Mesothelial cell of epicardium (in vitro differentiated cells): ENCODE measurements around the gene SPATA24. TPM values are rescaled to one million over a fixed set of nuclear protein-coding genes. Genes with fewer than 3 reads are reported as not detected.
"Not testable (repeated sequence)": the region's sequence is repeated elsewhere in the genome, so short reads cannot be mapped to it uniquely, and the experiment has no call there.

Experiments
- DNase-seq, 2 experiments: peaks; one replicate each; pipeline ENCODE4 v3.0.0; 2021; ENCODE audit warnings: low spot score in 2 of 2; ENCODE audit not compliant: unreplicated experiment in 2 of 2
- H3K27ac Mint-ChIP-seq: 2 replicates; pipeline ENCODE4 v1.8.0; 2021; ENCODE audit warnings: mixed read lengths
- H3K27me3 Mint-ChIP-seq: 2 replicates; pipeline ENCODE4 v1.8.0; 2021; ENCODE audit warnings: low read depth, mixed read lengths
- H3K36me3 Mint-ChIP-seq: 2 replicates; pipeline ENCODE4 v1.8.0; 2021; ENCODE audit warnings: mixed read lengths
- H3K4me1 Mint-ChIP-seq: 2 replicates; pipeline ENCODE4 v1.8.0; 2021; ENCODE audit warnings: mixed read lengths
- H3K4me3 Mint-ChIP-seq: 2 replicates; pipeline ENCODE4 v1.8.0; 2021; ENCODE audit warnings: mild to moderate bottlenecking, moderate library complexity, mixed read lengths
- H3K9me3 Mint-ChIP-seq: 2 replicates; pipeline ENCODE4 v1.8.0; 2021; ENCODE audit warnings: mixed read lengths
- total RNA-seq: library from RNA; stranded (reverse); gene quantifications from 3 replicates; pipeline ENCODE4 v1.2.1, GENCODE V29; 2021
- TF ChIP-seq, protein P1 (sequence below): fragments of 200-600 bp; sonication (generic); IDR thresholded peaks from one replicate; pipeline ENCODE4 v1.5.0; 2021; ENCODE audit warnings: antibody characterized with exemption; ENCODE audit not compliant: unreplicated experiment

SPATA24 gene
- total RNA-seq, 1 donor from 2014 or later = 4.8 TPM

DNA sequence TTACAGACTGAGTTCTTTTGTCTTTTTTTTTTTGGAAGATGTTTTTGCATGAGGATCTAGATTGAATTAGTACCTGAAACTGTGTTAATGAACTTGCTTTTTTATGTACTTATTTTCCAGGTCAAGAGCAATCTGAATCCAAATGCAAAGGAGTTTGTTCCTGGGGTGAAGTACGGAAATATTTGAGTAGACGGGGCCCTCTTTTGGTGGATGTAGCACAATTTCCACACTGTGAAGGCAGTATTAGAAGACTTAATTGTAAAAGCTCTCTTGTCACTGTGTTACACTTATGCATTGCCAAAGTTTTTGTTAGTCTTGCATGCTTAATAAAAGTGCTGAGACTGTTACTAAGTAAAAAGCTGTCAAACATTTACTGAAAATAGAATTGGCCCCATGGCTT is 35.3 kb downstream of the SPATA24 start:
- DNase-seq = no peak
- no peaks in the 10 kb centered on the region for H3K9me3 Mint-ChIP-seq
- peaks cover 32% of the 10 kb centered on the region for H3K36me3 Mint-ChIP-seq
- H3K27ac Mint-ChIP-seq = peak overlapping the region; percentile 20
- TF ChIP-seq, protein P1, sequence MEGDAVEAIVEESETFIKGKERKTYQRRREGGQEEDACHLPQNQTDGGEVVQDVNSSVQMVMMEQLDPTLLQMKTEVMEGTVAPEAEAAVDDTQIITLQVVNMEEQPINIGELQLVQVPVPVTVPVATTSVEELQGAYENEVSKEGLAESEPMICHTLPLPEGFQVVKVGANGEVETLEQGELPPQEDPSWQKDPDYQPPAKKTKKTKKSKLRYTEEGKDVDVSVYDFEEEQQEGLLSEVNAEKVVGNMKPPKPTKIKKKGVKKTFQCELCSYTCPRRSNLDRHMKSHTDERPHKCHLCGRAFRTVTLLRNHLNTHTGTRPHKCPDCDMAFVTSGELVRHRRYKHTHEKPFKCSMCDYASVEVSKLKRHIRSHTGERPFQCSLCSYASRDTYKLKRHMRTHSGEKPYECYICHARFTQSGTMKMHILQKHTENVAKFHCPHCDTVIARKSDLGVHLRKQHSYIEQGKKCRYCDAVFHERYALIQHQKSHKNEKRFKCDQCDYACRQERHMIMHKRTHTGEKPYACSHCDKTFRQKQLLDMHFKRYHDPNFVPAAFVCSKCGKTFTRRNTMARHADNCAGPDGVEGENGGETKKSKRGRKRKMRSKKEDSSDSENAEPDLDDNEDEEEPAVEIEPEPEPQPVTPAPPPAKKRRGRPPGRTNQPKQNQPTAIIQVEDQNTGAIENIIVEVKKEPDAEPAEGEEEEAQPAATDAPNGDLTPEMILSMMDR = no peak
- peaks cover 2% of the 10 kb centered on the region for H3K4me1 Mint-ChIP-seq
- H3K27me3 Mint-ChIP-seq = no peaks in the 10 kb centered on the region
- no peak overlapping the region for H3K4me3 Mint-ChIP-seq

- TF ChIP-seq, protein P1 = no peak
- no peak for DNase-seq
- Mint-ChIP-seq H3K4me1 (peaks cover 2% of the 10 kb centered on the region), H3K27ac (peak overlapping the region; percentile 66), H3K27me3 (no peaks in the 10 kb centered on the region), H3K9me3 (no peaks in the 10 kb centered on the region), H3K36me3 (peaks cover 35% of the 10 kb centered on the region), H3K4me3 (no peak overlapping the region)
Measured at GRCh38 chr5:139364466-139364865, 39.4 kb downstream of the SPATA24 start.

GRCh38 chr5:139363937-139364336 is 40.0 kb downstream of the SPATA24 start:
- Mint-ChIP-seq H3K27ac (peak overlapping the region; percentile 66), H3K4me1 (peaks cover 2% of the 10 kb centered on the region), H3K9me3 (no peaks in the 10 kb centered on the region), H3K4me3 (no peak overlapping the region), H3K27me3 (no peaks in the 10 kb centered on the region), H3K36me3 (peaks cover 35% of the 10 kb centered on the region)
- no peak for DNase-seq
- TF ChIP-seq, protein P1 = no peak

DNA sequence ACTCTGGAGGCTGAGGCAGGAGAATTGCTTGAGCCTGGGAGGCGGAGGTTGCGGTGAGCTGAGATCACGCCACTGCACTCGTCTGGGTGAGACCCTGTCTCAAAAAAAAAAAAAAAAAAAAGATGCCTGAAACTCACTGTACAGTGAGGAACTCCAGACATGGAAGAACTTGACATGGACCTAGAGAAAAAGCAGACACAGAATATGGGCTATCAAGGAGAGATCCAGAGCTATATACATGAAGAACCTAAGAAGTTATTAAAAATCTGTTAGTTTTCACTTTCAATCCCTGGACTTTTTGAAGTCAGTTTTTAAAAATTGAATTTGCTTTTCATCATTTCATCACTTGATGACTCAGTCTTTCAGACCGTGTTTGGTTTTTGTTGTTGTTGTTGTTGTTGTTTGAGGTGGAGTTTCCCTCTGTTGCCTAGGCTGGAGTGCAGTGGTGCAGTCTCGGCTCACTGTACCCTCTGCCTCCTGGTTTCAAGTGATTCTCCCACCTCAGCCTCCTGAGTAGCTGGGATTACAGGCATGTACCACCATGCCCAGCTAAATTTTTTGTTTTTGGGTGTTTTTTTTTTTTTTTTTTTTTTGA is 42.0 kb downstream of the SPATA24 start:
- DNase-seq = no peak
- H3K4me1 Mint-ChIP-seq = peaks cover 2% of the 10 kb centered on the region
- H3K9me3 Mint-ChIP-seq = no peaks in the 10 kb centered on the region
- H3K36me3 Mint-ChIP-seq = peaks cover 42% of the 10 kb centered on the region
- TF ChIP-seq, protein P1 = no peak
- H3K27me3 Mint-ChIP-seq = no peaks in the 10 kb centered on the region
- H3K27ac Mint-ChIP-seq = no peak overlapping the region
- no peak overlapping the region for H3K4me3 Mint-ChIP-seq

DNA sequence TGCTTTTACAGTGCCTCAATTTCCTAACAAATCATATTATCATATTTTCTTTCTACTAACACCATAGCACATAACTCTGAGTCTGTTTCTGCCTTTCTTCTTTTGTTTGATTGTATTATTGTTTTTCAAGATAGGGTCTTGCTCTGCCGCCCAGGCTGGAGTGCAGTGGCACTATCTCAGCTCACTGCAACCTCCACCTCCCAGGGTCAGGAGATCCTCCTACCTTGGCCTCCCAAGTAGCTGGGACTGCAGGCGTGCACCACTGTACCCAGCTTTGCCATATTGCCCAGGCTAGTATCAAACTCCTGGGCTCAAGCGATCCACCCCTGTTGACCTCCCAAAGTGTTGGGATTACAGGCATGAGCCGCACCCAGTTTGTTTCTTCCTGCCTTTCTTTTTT is 43.5 kb downstream of the SPATA24 start:
- no peak overlapping the region for H3K4me3 Mint-ChIP-seq
- H3K27me3 Mint-ChIP-seq = no peaks in the 10 kb centered on the region
- no peak overlapping the region for H3K27ac Mint-ChIP-seq
- no peak for DNase-seq
- TF ChIP-seq, protein P1 = no peak
- no peaks in the 10 kb centered on the region for H3K9me3 Mint-ChIP-seq
- peaks cover 2% of the 10 kb centered on the region for H3K4me1 Mint-ChIP-seq
- peaks cover 42% of the 10 kb centered on the region for H3K36me3 Mint-ChIP-seq

- TF ChIP-seq, protein P1 = no peak
- H3K27ac Mint-ChIP-seq = no peak overlapping the region
- H3K4me1 Mint-ChIP-seq = no peaks in the 10 kb centered on the region
- DNase-seq = no peak
- peaks cover 7% of the 10 kb centered on the region for H3K9me3 Mint-ChIP-seq
- no peaks in the 10 kb centered on the region for H3K27me3 Mint-ChIP-seq
- H3K36me3 Mint-ChIP-seq = peaks cover 38% of the 10 kb centered on the region
- no peak overlapping the region for H3K4me3 Mint-ChIP-seq
Measured at GRCh38 chr5:139358064-139358463, 45.8 kb downstream of the SPATA24 start.

GRCh38 chr5:139355900-139356299 is 48.0 kb downstream of the SPATA24 start:
- not testable (repeated sequence) for H3K4me3 Mint-ChIP-seq, H3K27ac Mint-ChIP-seq, H3K4me1 Mint-ChIP-seq, H3K9me3 Mint-ChIP-seq, H3K27me3 Mint-ChIP-seq, DNase-seq
- H3K36me3 Mint-ChIP-seq = peaks cover 42% of the 10 kb centered on the region
